Measurements from ENCODE around the gene SOX6.

GRCh38 chr11:16096336-16096735 is 260.0 kb downstream of the SOX6 start:
- TF ChIP-seq POLR2A (IDR thresholded peaks at IDR 0.05; ENCODE audit: low read depth, low read length), result no peak
- TF ChIP-seq TAF1 (IDR thresholded peaks at IDR 0.05; ENCODE audit: low read depth, low read length), result no peak
- TF ChIP-seq POLR2AphosphoS5 (IDR thresholded peaks at IDR 0.05; ENCODE audit: low read depth, low read length), result no peak

All from GM12891 (cell line).